K562 (cell line): ENCODE measurements around the gene TMEM245. TPM values are rescaled to one million over a fixed set of nuclear protein-coding genes. Genes with fewer than 3 reads are reported as not detected.

Experiments
- ATAC-seq: fragments of 200-7000 bp; cut with Tn5 transposase; 3 replicates; pipeline ENCODE4 v1.9.1; 2020; ENCODE audit warnings: moderate library complexity
- BruUV-seq: library from RNA; stranded (reverse); fragments of 400-500 nt; replicated peaks from 2 replicates; lab custom pipeline; 2021; lab: Mats Ljungman, UMichigan
- CTCF ChIA-PET: fragments of 300-600 bp; formaldehyde crosslinking; extraction: SDS; loops from one replicate; lab custom pipeline; 2021; ENCODE audit warnings: low intra/inter-chr PET ratio; lab: Yijun Ruan, JAX
- POLR2A ChIA-PET: fragments of 300-600, 350-650 bp; sonication (Branson Sonifier 250); formaldehyde crosslinking; extraction: SDS; loops from one replicate; lab custom pipeline; 2021; ENCODE audit warnings: antibody characterized with exemption, inconsistent platforms; lab: Yijun Ruan, JAX
- DNase-seq, 4 experiments: peaks; one replicate each; pipeline versions ENCODE4 v3.0.0 to v3.0.0-alpha.2; 2011 to 2018; ENCODE audit warnings: low spot score in 3 of 4, mixed read lengths in 3 of 4; ENCODE audit errors: extremely low read depth in 1 of 4
- FAIRE-seq: peaks from 2 replicates; lab custom pipeline; 2011; peaks lifted over from hg19 to GRCh38; lab: Jason Lieb, UNC
- H2AFZ ChIP-seq: 2 replicates; pipeline ENCODE4 v1.6.0; 2011; ENCODE audit warnings: low read depth, low read length, control low read depth, inconsistent platforms
- H3K27ac ChIP-seq: fragments of 200-600 bp; 3 replicates; pipeline ENCODE4 v1.8.0; 2011; ENCODE audit warnings: low read depth, mild to moderate bottlenecking, control low read depth, inconsistent platforms, low read length, moderate library complexity, mixed read lengths; ENCODE audit errors: extremely low read depth
- H3K27me3 ChIP-seq, 2 experiments: fragments of 300-600 bp in 1 of 2; 2 replicates in 1 of 2; 3 replicates in 1 of 2; pipeline versions ENCODE4 v1.6.0 to v1.8.0; 2011; ENCODE audit warnings: inconsistent platforms in 2 of 2, low read length in 2 of 2, mild to moderate bottlenecking in 1 of 2, mixed read lengths in 1 of 2, moderate library complexity in 1 of 2; ENCODE audit not compliant: control insufficient read depth in 2 of 2, insufficient read depth in 2 of 2
- H3K36me3 ChIP-seq: fragments of 300-600 bp; 3 replicates; pipeline ENCODE4 v1.8.0; 2011; ENCODE audit warnings: mild to moderate bottlenecking, low read length, inconsistent platforms; ENCODE audit not compliant: control insufficient read depth, insufficient read depth
- H3K4me1 ChIP-seq, 2 experiments: fragments of 200-600 bp in 1 of 2; replicated peaks in 1 of 2; 2 replicates in 1 of 2; 3 replicates in 1 of 2; pipeline versions ENCODE4 v1.5.1 to v1.8.0; 2011; ENCODE audit warnings: inconsistent platforms in 2 of 2, low read length in 2 of 2, mild to moderate bottlenecking in 1 of 2, mixed read lengths in 1 of 2, moderate library complexity in 1 of 2; ENCODE audit not compliant: control insufficient read depth in 2 of 2, insufficient read depth in 2 of 2
- H3K4me2 ChIP-seq: 2 replicates; pipeline ENCODE4 v1.6.1; 2011; ENCODE audit warnings: low read length, control low read depth, inconsistent platforms, mixed read lengths; ENCODE audit not compliant: insufficient read depth
- H3K4me3 ChIP-seq: fragments of 200-600 bp; sonication (generic), shearing (Covaris generic); 2 replicates; pipeline ENCODE4 v1.5.1; 2016; ENCODE audit warnings: control low read depth, inconsistent platforms
- H3K79me2 ChIP-seq: fragments of 200-600 bp; 3 replicates; pipeline ENCODE4 v1.8.0; 2011; ENCODE audit warnings: low read length, inconsistent platforms; ENCODE audit not compliant: control insufficient read depth, insufficient read depth
- H3K9ac ChIP-seq, 2 experiments: 2 replicates each; pipeline versions ENCODE4 v1.6.0 to v1.6.1; 2011; ENCODE audit warnings: low read depth in 2 of 2, low read length in 2 of 2, control low read depth in 1 of 2, inconsistent platforms in 1 of 2, mild to moderate bottlenecking in 1 of 2, mixed read lengths in 1 of 2; ENCODE audit not compliant: insufficient read depth in 1 of 2
- H3K9me1 ChIP-seq: one replicate; pipeline ENCODE4 v1.6.0; 2011; ENCODE audit warnings: inconsistent platforms, mild to moderate bottlenecking, low read length, moderate library complexity; ENCODE audit not compliant: control insufficient read depth, insufficient read depth
- H3K9me3 ChIP-seq: replicated peaks from 2 replicates; pipeline ENCODE4 v1.5.1; 2011; ENCODE audit warnings: low read depth, low read length, inconsistent platforms; ENCODE audit not compliant: control insufficient read depth, insufficient read depth
- H4K20me1 ChIP-seq: replicated peaks from 2 replicates; pipeline ENCODE4 v1.6.1; 2011; ENCODE audit warnings: low read length, inconsistent platforms, mixed read lengths; ENCODE audit not compliant: control insufficient read depth, insufficient read depth
- CAMTA2 ChIP-seq: fragments of 250-450 bp; sonication (Bioruptor Pico); conservative IDR thresholded peaks from 2 replicates; pipeline ENCODE4 v1.5.1; 2022
- EP300 ChIP-seq: IDR thresholded peaks from 2 replicates; pipeline ENCODE4 v1.6.1; 2012; ENCODE audit warnings: low read length, improper control_type of control experiment
- FOSL1 ChIP-seq: fragments of 200-800 bp; sonication (Bioruptor generic); conservative IDR thresholded peaks from 2 replicates; pipeline ENCODE4 v1.6.1; 2016; ENCODE audit warnings: missing genetic modification characterization, missing compliant biosample characterization
- FOXJ3 ChIP-seq: sonication (generic); formaldehyde crosslinking; IDR thresholded peaks from 2 replicates; pipeline ENCODE4 v1.4.0; 2020; ENCODE audit warnings: mild to moderate bottlenecking, missing genetic modification reagents
- MYBL2 ChIP-seq, 2 experiments: fragments of 450-650 bp in 1 of 2; sonication (generic) in 1 of 2; formaldehyde crosslinking in 1 of 2; IDR thresholded peaks; 2 replicates each; pipeline versions ENCODE4 v1.6.1 to v1.8.1; 2017 to 2022; ENCODE audit warnings: borderline replicate concordance in 1 of 2, inconsistent platforms in 1 of 2, low read depth in 1 of 2, mild to moderate bottlenecking in 1 of 2, missing genetic modification reagents in 1 of 2, moderate library complexity in 1 of 2
- NR3C1 ChIP-seq: sonication (generic); formaldehyde crosslinking; IDR thresholded peaks from 2 replicates; pipeline ENCODE4 v1.8.1; 2022; ENCODE audit warnings: missing genetic modification reagents
- RBFOX2 ChIP-seq: fragments of 200-400 bp; formaldehyde crosslinking; IDR thresholded peaks from 2 replicates; pipeline ENCODE4 v1.6.1; 2017; ENCODE audit warnings: low read depth, mild to moderate bottlenecking, low read length, moderate library complexity
- SIRT6 ChIP-seq: IDR thresholded peaks from one replicate; pipeline ENCODE4 v1.6.1; 2012; ENCODE audit warnings: low read depth, mild to moderate bottlenecking, control low read depth, inconsistent platforms, low read length, moderate library complexity
- SP1 ChIP-seq: sonication (generic); formaldehyde crosslinking; IDR thresholded peaks from 2 replicates; pipeline ENCODE4 v1.8.1; 2022; ENCODE audit warnings: mild to moderate bottlenecking, missing genetic modification reagents
- TEAD4 ChIP-seq, 2 experiments: sonication (generic) in 1 of 2; formaldehyde crosslinking in 1 of 2; IDR thresholded peaks; 2 replicates each; pipeline versions ENCODE4 v1.6.1 to v1.8.0; 2012 to 2022; ENCODE audit warnings: borderline replicate concordance in 1 of 2, inconsistent platforms in 1 of 2, low read length in 1 of 2, mild to moderate bottlenecking in 1 of 2, missing genetic modification reagents in 1 of 2
- ZNF134 ChIP-seq: fragments of 250-450 bp; sonication (Bioruptor Pico); conservative IDR thresholded peaks from 2 replicates; pipeline ENCODE4 v1.4.0; 2020
- ZNF57 ChIP-seq: fragments of 450-650 bp; formaldehyde crosslinking; IDR thresholded peaks from 2 replicates; pipeline ENCODE4 v1.4.0; 2020; ENCODE audit warnings: mild to moderate bottlenecking, moderate library complexity
- ZNF75A ChIP-seq: fragments of 450-650 bp; formaldehyde crosslinking; IDR thresholded peaks from 2 replicates; pipeline ENCODE4 v1.4.0; 2020; ENCODE audit warnings: mild to moderate bottlenecking
- WGBS: fragments of 100-300 bp; shearing (Covaris generic); methylation state at CpG from one replicate; pipeline ENCODE4 v1.1.6; 2016; ENCODE audit warnings: low coverage, mixed read lengths; ENCODE audit not compliant: insufficient coverage; ENCODE audit errors: missing lambda C conversion rate; 5-methylcytosine and 5-hydroxymethylcytosine counted together
- in situ Hi-C: fragments of 300-500 bp; cut with MboI; formaldehyde crosslinking; loops from 4 replicates; pipeline ENCODE4 v1.15.0; 2018; ENCODE audit warnings: inconsistent platforms, mixed read lengths
- intact Hi-C: fragments of 100-400 bp; cut with micrococcal nuclease; formaldehyde crosslinking; loops from 2 replicates; pipeline ENCODE4 v1.14.2; 2022
- polyA plus RNA-seq, 8 experiments: library from polyadenylated mRNA; depleted of rRNA in 4 of 8; stranded (reverse) in 5 of 8; unstranded in 3 of 8; fragments of >200 nt; fragmentation: Nextera tagmentation in 2 of 8; fragmentation: Illumina TruSeq in 1 of 8; extraction: Ambion mirVana in 2 of 8; extraction: Trizol in 1 of 8; gene quantifications; 2 replicates each; pipeline versions ENCODE4 v1.2.1 to v1.2.3, GENCODE V29; 2011 to 2014; ENCODE audit warnings: inconsistent platforms in 1 of 8, missing spikeins in 1 of 8
- total RNA-seq, 7 experiments: library from RNA; depleted of rRNA in 6 of 7; stranded (reverse); fragments of >200 nt in 6 of 7; fragmentation: Illumina TruSeq in 2 of 7; extraction: Trizol in 2 of 7; gene quantifications; 2 replicates each; pipeline versions ENCODE4 v1.2.1 to v1.2.3, GENCODE V29; 2011 to 2021; ENCODE audit warnings: low replicate concordance in 1 of 7
- TF ChIP-seq, protein P1 (sequence below): IDR thresholded peaks from 2 replicates; pipeline ENCODE4 v1.6.1; 2012; ENCODE audit warnings: low read depth, low read length, improper control_type of control experiment, borderline replicate concordance
- TF ChIP-seq, protein P2 (sequence below): sonication (generic); formaldehyde crosslinking; IDR thresholded peaks from 2 replicates; pipeline ENCODE4 v1.5.0; 2020; ENCODE audit warnings: missing genetic modification reagents
- TF ChIP-seq, protein P3 (sequence below): fragments of 450-650 bp; IDR thresholded peaks from 2 replicates; pipeline ENCODE4 v1.6.1; 2017; ENCODE audit warnings: mild to moderate bottlenecking, moderate library complexity
- TF ChIP-seq, protein P4 (sequence below): IDR thresholded peaks from 2 replicates; pipeline ENCODE4 v1.6.1; 2011; ENCODE audit warnings: borderline replicate concordance, low read depth, mild to moderate bottlenecking, moderate library complexity, low read length; ENCODE audit not compliant: insufficient read depth, poor library complexity, severe bottlenecking

Gene TMEM245
- total and polyA plus RNA-seq, 9 of the 15 experiments (the other 6 are each of a cell fraction or from before 2014, with no cell fraction given): 8.5 to 43.2 (median 24.3) TPM

DNA sequence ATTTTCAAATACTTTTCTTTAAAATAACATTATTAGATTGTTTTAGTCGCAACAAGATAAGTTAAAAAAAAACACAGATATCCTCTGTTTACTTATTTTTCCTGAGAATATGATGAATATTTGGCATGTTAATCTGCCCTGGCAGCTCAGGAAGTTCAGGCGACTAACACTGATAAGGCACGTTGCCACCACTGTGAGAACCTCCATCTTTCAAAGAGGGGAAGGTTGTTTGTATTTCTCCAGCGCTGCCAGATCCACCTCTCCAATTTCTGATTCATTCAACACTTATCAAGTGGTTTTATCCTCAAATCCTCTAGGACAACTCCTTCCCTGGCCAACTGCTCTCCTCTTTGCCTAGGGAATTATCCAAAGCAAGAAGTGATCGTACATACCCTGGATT, 128.3 kb downstream of the TMEM245 start:
- in situ Hi-C loops: no loop called here
- BruUV-seq: no TSS peak
- Histone ChIP-seq H3K79me2 (peaks cover 5% of the 10 kb centered on the region; the same call in 1 of the 3 replicates), H2AFZ (no peak overlapping the region), H3K27me3 (no peaks in the 10 kb centered on the region), H3K4me1 (peaks cover 0 to 10% of the 10 kb centered on the region in 2 experiments; a peak in 2 of 5 replicates), H3K4me3 (no peak overlapping the region), H3K4me2 (no peak overlapping the region), H3K9me3 (no peaks in the 10 kb centered on the region), H3K9me1 (no peaks in the 10 kb centered on the region), H3K36me3 (peaks cover 32% of the 10 kb centered on the region), H4K20me1 (no peaks in the 10 kb centered on the region), H3K9ac (no peak overlapping the region), H3K27ac (no peak overlapping the region)
- ChIA-PET POLR2A (no interaction called here), CTCF (no interaction called here)
- FAIRE-seq: no peak
- intact Hi-C loops: no loop called here
- no peak for ATAC-seq
- 44% methylated on average over 5 of the region's 5 CpGs for WGBS
- DNase-seq: no peak
- TF ChIP-seq SIRT6 (no peak), SP1 (CRISPR knock-in tag) (no peak), FOSL1 (no peak), MYBL2 (IDR thresholded peaks at IDR 0.05; ENCODE audit: low read depth) (no peak), MYBL2 (CRISPR knock-in tag; IDR thresholded peaks at IDR 0.05; ENCODE audit: borderline replicate concordance) (no peak), ZNF75A (no peak), ZNF134 (CRISPR knock-in tag) (no peak), EP300 (no peak), TEAD4 (IDR thresholded peaks at IDR 0.05; ENCODE audit: low read length) (no peak), TEAD4 (CRISPR knock-in tag; IDR thresholded peaks at IDR 0.05; ENCODE audit: borderline replicate concordance) (no peak), CAMTA2 (CRISPR knock-in tag) (no peak), RBFOX2 (no peak), ZNF57 (CRISPR knock-in tag) (no peak), FOXJ3 (CRISPR knock-in tag) (no peak), NR3C1 (CRISPR knock-in tag) (no peak)
- TF ChIP-seq, protein P1, sequence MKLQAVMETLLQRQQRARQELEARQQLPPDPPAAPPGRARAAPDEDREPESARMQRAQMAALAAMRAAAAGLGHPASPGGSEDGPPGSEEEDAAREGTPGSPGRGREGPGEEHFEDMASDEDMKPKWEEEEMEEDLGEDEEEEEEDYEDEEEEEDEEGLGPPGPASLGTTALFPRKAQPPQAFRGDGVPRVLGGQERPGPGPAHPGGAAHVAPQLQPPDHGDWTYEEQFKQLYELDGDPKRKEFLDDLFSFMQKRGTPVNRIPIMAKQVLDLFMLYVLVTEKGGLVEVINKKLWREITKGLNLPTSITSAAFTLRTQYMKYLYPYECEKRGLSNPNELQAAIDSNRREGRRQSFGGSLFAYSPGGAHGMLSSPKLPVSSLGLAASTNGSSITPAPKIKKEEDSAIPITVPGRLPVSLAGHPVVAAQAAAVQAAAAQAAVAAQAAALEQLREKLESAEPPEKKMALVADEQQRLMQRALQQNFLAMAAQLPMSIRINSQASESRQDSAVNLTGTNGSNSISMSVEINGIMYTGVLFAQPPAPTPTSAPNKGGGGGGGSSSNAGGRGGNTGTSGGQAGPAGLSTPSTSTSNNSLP: no peak
- TF ChIP-seq, protein P2, sequence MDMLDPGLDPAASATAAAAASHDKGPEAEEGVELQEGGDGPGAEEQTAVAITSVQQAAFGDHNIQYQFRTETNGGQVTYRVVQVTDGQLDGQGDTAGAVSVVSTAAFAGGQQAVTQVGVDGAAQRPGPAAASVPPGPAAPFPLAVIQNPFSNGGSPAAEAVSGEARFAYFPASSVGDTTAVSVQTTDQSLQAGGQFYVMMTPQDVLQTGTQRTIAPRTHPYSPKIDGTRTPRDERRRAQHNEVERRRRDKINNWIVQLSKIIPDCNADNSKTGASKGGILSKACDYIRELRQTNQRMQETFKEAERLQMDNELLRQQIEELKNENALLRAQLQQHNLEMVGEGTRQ (CRISPR knock-in tag): no peak
- TF ChIP-seq, protein P3, sequence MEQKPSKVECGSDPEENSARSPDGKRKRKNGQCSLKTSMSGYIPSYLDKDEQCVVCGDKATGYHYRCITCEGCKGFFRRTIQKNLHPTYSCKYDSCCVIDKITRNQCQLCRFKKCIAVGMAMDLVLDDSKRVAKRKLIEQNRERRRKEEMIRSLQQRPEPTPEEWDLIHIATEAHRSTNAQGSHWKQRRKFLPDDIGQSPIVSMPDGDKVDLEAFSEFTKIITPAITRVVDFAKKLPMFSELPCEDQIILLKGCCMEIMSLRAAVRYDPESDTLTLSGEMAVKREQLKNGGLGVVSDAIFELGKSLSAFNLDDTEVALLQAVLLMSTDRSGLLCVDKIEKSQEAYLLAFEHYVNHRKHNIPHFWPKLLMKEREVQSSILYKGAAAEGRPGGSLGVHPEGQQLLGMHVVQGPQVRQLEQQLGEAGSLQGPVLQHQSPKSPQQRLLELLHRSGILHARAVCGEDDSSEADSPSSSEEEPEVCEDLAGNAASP: no peak
- TF ChIP-seq, protein P4, sequence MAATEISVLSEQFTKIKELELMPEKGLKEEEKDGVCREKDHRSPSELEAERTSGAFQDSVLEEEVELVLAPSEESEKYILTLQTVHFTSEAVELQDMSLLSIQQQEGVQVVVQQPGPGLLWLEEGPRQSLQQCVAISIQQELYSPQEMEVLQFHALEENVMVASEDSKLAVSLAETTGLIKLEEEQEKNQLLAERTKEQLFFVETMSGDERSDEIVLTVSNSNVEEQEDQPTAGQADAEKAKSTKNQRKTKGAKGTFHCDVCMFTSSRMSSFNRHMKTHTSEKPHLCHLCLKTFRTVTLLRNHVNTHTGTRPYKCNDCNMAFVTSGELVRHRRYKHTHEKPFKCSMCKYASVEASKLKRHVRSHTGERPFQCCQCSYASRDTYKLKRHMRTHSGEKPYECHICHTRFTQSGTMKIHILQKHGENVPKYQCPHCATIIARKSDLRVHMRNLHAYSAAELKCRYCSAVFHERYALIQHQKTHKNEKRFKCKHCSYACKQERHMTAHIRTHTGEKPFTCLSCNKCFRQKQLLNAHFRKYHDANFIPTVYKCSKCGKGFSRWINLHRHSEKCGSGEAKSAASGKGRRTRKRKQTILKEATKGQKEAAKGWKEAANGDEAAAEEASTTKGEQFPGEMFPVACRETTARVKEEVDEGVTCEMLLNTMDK: no peak
